Activated CD4-positive, alpha-beta T cell treated with anti-CD3 and anti-CD28 coated beads for 4 hours (primary cell): ENCODE measurements around the gene SECISBP2.
A peak's percentile ranks its signal among the peaks of the same experiment; 100 is the strongest.
"Not testable (repeated sequence)": the region's sequence is repeated elsewhere in the genome, so short reads cannot be mapped to it uniquely, and the experiment has no call there.

Source experiments
- DNase-seq, 2 donors: peaks; one replicate each; pipeline ENCODE4 v3.0.0-alpha.2; 2020

SECISBP2 gene

GRCh38 chr9:89310475-89311345 lies 7.6 kb upstream of the SECISBP2 start, which contains the start of gene CKS2:
Gene CKS2, plus strand, starts transcription at chr9:89311195. Its CDS starts 98 bp downstream, at chr9:89311293.
- DNase-seq = peak; percentile 99 to 100

GRCh38 chr9:89311346-89312221 lies 6.7 kb upstream of the SECISBP2 start:
- no peak for DNase-seq

- DNase-seq = no peak
These were observed 6.1 kb upstream of the SECISBP2 start for GRCh38 chr9:89312222-89312571.

- DNase-seq = no peak
These were observed 4.5 kb upstream of the SECISBP2 start for GRCh38 chr9:89313842-89314241.

- DNase-seq = no peak
These were observed 3.3 kb upstream of the SECISBP2 start for GRCh38 chr9:89314955-89315354.

GRCh38 chr9:89315482-89315881 lies 2.8 kb upstream of the SECISBP2 start:
- no peak for DNase-seq

- no peak for DNase-seq
These were observed 1.0 kb upstream of the SECISBP2 start for GRCh38 chr9:89317282-89317681.

GRCh38 chr9:89319015-89319905 lies 960 bp downstream of the SECISBP2 start:
- no peak for DNase-seq

- no peak for DNase-seq
These were observed 5.1 kb downstream of the SECISBP2 start for GRCh38 chr9:89323390-89323789.

- no peak for DNase-seq
These were observed 7.4 kb downstream of the SECISBP2 start for GRCh38 chr9:89325733-89326132.

- no peak for DNase-seq
These were observed 9.8 kb downstream of the SECISBP2 start for GRCh38 chr9:89328064-89328463.

GRCh38 chr9:89329917-89330316 lies 11.6 kb downstream of the SECISBP2 start:
- no peak for DNase-seq

- no peak for DNase-seq
These were observed 12.2 kb downstream of the SECISBP2 start for GRCh38 chr9:89330513-89330912.

- DNase-seq = no peak
These were observed 21.5 kb downstream of the SECISBP2 start for GRCh38 chr9:89339807-89340206.

GRCh38 chr9:89340332-89340731 lies 22.0 kb downstream of the SECISBP2 start:
- no peak for DNase-seq

- no peak for DNase-seq
These were observed 23.9 kb downstream of the SECISBP2 start for GRCh38 chr9:89342213-89342612.

GRCh38 chr9:89342948-89343347 lies 24.6 kb downstream of the SECISBP2 start:
- no peak for DNase-seq

- DNase-seq = not testable (repeated sequence)
These were observed 25.5 kb downstream of the SECISBP2 start for GRCh38 chr9:89343812-89344211.

GRCh38 chr9:89345476-89345875 lies 27.2 kb downstream of the SECISBP2 start:
- no peak for DNase-seq

- DNase-seq = no peak
These were observed 28.4 kb downstream of the SECISBP2 start for GRCh38 chr9:89346696-89347095.

- DNase-seq = no peak
These were observed 29.4 kb downstream of the SECISBP2 start for GRCh38 chr9:89347651-89348050.

- no peak for DNase-seq
These were observed 31.3 kb downstream of the SECISBP2 start for GRCh38 chr9:89349607-89350006.
